Neural progenitor cell (in vitro differentiated cells): ENCODE data around the gene PIK3R6. TPM values are rescaled to one million over a fixed set of nuclear protein-coding genes. Genes with fewer than 3 reads are reported as not detected.

Experiments
- DNase-seq: peaks from one replicate; pipeline ENCODE4 v3.0.0-alpha.2; 2016; ENCODE audit warnings: low spot score
- H2AFZ ChIP-seq: fragments of 200-600 bp; sonication (generic); replicated peaks from 2 replicates; pipeline ENCODE4 v1.6.1; 2016; ENCODE audit warnings: antibody characterized with exemption
- H3F3A ChIP-seq: fragments of 200-600 bp; sonication (generic); 2 replicates; pipeline ENCODE4 v1.6.1; 2016; ENCODE audit warnings: antibody characterized with exemption, low read depth
- H3K27ac ChIP-seq: fragments of 200-600 bp; sonication (generic); 2 replicates; pipeline ENCODE4 v1.5.1; 2016; ENCODE audit warnings: mild to moderate bottlenecking
- H3K27me3 ChIP-seq: fragments of 200-600 bp; sonication (generic); 2 replicates; pipeline ENCODE4 v1.6.1; 2016; ENCODE audit warnings: mild to moderate bottlenecking, moderate library complexity
- H3K36me3 ChIP-seq: fragments of 200-600 bp; sonication (generic); 2 replicates; pipeline ENCODE4 v1.5.1; 2016
- H3K4me1 ChIP-seq: fragments of 200-600 bp; sonication (generic); 2 replicates; pipeline ENCODE4 v1.6.1; 2016; ENCODE audit warnings: mixed run types
- H3K4me2 ChIP-seq: fragments of 200-600 bp; sonication (generic); 2 replicates; pipeline ENCODE4 v1.6.1; 2016
- H3K4me3 ChIP-seq: fragments of 200-600 bp; sonication (generic); 2 replicates; pipeline ENCODE4 v1.5.1; 2016
- H3K79me2 ChIP-seq: fragments of 200-600 bp; sonication (generic); 2 replicates; pipeline ENCODE4 v1.6.1; 2016; ENCODE audit warnings: low read depth
- H3K9ac ChIP-seq: fragments of 200-600 bp; sonication (generic); 2 replicates; pipeline ENCODE4 v1.6.1; 2016
- H3K9me3 ChIP-seq: fragments of 200-600 bp; sonication (generic); 2 replicates; pipeline ENCODE4 v1.5.1; 2016; ENCODE audit warnings: low read depth
- H4K20me1 ChIP-seq: fragments of 200-600 bp; sonication (generic); 2 replicates; pipeline ENCODE4 v1.6.1; 2016; ENCODE audit warnings: low read depth
- H3K27ac Mint-ChIP-seq: 3 replicates; pipeline ENCODE4 v1.8.0; 2021; ENCODE audit warnings: mixed read lengths
- H3K27me3 Mint-ChIP-seq: 2 replicates; pipeline ENCODE4 v1.8.0; 2022; ENCODE audit warnings: low read depth, mild to moderate bottlenecking, inconsistent platforms, moderate library complexity, mixed read lengths; ENCODE audit not compliant: insufficient read depth
- H3K36me3 Mint-ChIP-seq: 3 replicates; pipeline ENCODE4 v1.8.0; 2021; ENCODE audit warnings: mixed read lengths
- H3K4me1 Mint-ChIP-seq: 3 replicates; pipeline ENCODE4 v1.8.0; 2021; ENCODE audit warnings: mixed read lengths
- H3K4me3 Mint-ChIP-seq: 3 replicates; pipeline ENCODE4 v1.8.0; 2021; ENCODE audit warnings: mild to moderate bottlenecking, moderate library complexity, mixed read lengths
- H3K9me3 Mint-ChIP-seq: 3 replicates; pipeline ENCODE4 v1.8.0; 2020; ENCODE audit warnings: mixed read lengths
- EZH2 ChIP-seq: fragments of 200-600 bp; sonication (generic); IDR thresholded peaks from 2 replicates; pipeline ENCODE4 v1.6.1; 2017; ENCODE audit warnings: antibody characterized with exemption, mild to moderate bottlenecking, moderate library complexity
- EZH2phosphoT487 ChIP-seq: fragments of 200-600 bp; sonication (generic); IDR thresholded peaks from 2 replicates; pipeline ENCODE4 v1.6.1; 2017; ENCODE audit warnings: antibody characterized with exemption
- total RNA-seq: library from RNA; depleted of rRNA; stranded (reverse); fragments of >200 nt; gene quantifications from 2 replicates; pipeline ENCODE4 v1.2.3, GENCODE V29; 2015; ENCODE audit warnings: low replicate concordance
- TF ChIP-seq, protein P1 (sequence below): fragments of 200-600 bp; sonication (generic); IDR thresholded peaks from 2 replicates; pipeline ENCODE4 v1.5.1; 2017; ENCODE audit warnings: antibody characterized with exemption, mild to moderate bottlenecking

Gene PIK3R6
- total RNA-seq, 1 donor from 2014 or later, result not detected

DNA sequence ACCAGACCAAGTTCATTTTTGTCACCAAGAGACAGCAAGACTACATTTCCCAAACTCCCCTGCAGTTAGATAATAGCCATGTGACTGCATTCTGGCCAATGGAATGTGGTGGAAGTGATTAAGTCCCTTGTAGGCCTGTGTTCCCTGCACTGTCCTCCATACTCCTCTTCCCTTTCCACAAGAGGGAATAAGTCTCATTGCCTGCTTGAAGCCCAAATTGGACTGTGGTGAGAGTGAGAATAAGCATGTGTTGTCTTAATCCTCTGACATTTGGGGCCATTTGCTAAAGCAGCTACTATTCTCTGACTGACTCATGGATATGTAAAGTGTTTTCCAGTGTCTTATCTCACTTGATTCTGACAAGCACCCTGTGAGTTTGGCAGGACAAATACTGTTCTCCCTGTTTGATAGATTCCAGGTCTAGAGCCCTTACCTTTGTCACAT, 20.7 kb downstream of the PIK3R6 start:
- Histone ChIP-seq H3K9ac (no peak overlapping the region), H3K9me3 (no peaks in the 10 kb centered on the region), H3K36me3 (no peaks in the 10 kb centered on the region), H3K27ac (no peak overlapping the region), H3K4me1 (no peaks in the 10 kb centered on the region), H3F3A (no peaks in the 10 kb centered on the region), H3K27me3 (no peaks in the 10 kb centered on the region), H3K4me3 (no peak overlapping the region), H4K20me1 (no peaks in the 10 kb centered on the region), H3K4me2 (no peak overlapping the region), H2AFZ (peak overlapping the region; percentile 92), H3K79me2 (no peaks in the 10 kb centered on the region)
- H3K27me3 Mint-ChIP-seq, result peaks cover 2% of the 10 kb centered on the region
- no peaks in the 10 kb centered on the region for H3K36me3 Mint-ChIP-seq
- no peak for TF ChIP-seq EZH2
- no peak for TF ChIP-seq EZH2phosphoT487
- TF ChIP-seq, protein P1, sequence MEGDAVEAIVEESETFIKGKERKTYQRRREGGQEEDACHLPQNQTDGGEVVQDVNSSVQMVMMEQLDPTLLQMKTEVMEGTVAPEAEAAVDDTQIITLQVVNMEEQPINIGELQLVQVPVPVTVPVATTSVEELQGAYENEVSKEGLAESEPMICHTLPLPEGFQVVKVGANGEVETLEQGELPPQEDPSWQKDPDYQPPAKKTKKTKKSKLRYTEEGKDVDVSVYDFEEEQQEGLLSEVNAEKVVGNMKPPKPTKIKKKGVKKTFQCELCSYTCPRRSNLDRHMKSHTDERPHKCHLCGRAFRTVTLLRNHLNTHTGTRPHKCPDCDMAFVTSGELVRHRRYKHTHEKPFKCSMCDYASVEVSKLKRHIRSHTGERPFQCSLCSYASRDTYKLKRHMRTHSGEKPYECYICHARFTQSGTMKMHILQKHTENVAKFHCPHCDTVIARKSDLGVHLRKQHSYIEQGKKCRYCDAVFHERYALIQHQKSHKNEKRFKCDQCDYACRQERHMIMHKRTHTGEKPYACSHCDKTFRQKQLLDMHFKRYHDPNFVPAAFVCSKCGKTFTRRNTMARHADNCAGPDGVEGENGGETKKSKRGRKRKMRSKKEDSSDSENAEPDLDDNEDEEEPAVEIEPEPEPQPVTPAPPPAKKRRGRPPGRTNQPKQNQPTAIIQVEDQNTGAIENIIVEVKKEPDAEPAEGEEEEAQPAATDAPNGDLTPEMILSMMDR, result no peak
- peak; percentile 55 for DNase-seq
- no peaks in the 10 kb centered on the region for H3K9me3 Mint-ChIP-seq
- H3K27ac Mint-ChIP-seq, result no peak overlapping the region
- H3K4me1 Mint-ChIP-seq, result peaks cover 3% of the 10 kb centered on the region
- no peak overlapping the region for H3K4me3 Mint-ChIP-seq

DNA sequence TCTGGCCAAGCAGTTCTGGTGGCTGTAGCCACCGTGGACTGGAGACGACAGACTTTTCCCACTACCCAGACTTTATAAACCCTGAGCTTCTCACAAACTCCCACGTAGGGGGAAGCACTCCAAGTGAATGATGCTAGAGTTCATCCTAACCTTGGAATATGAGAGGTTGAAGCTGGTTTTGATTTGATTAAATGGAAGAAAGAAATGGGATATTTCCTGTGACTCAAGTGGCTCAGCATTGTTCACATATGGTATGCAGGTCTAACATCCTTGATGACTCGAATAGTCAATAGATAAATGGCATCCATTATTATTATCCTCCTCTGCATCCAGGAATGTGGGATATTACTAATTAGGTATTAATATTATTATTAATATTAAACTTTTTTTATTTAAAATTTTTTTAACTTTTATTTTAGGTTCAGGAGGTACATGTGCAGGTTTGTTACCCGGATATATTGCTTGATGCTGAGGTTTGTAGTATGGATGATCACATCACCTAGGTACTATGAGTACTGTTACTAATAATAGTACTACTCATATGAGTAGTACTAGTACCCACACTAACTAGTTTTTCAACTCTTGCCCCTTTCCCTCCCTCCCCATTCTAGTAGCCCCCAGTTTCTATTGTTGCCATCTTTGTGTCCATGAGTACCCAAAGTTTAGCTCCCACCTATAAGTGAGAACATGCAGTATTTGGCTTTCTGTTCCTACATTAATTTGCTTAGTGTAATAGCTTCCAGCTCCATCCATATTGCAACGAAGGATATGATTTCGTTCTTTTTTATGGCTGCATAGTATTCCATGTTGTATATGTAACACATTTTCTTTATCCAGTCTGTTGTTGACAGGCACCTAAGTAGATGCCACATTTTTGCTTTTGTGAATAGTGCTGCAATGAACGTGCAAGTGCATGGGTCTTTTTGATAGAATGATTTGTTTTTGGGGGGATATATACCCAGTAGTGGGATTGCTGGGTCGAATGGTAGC, 22.9 kb downstream of the PIK3R6 start:
- TF ChIP-seq EZH2phosphoT487 (no peak), EZH2 (no peak)
- TF ChIP-seq, protein P1, result no peak
- Mint-ChIP-seq H3K4me1 (peaks cover 3% of the 10 kb centered on the region), H3K36me3 (no peaks in the 10 kb centered on the region), H3K27me3 (peaks cover 2% of the 10 kb centered on the region), H3K9me3 (peaks cover 2% of the 10 kb centered on the region), H3K27ac (no peak overlapping the region), H3K4me3 (no peak overlapping the region)
- no peaks in the 10 kb centered on the region for H3K36me3 ChIP-seq
- H4K20me1 ChIP-seq, result no peaks in the 10 kb centered on the region
- H3K27me3 ChIP-seq, result no peaks in the 10 kb centered on the region
- H2AFZ ChIP-seq, result no peak overlapping the region
- no peaks in the 10 kb centered on the region for H3K79me2 ChIP-seq
- no peak for DNase-seq
- H3K4me2 ChIP-seq, result no peak overlapping the region
- no peak overlapping the region for H3K9ac ChIP-seq
- H3K4me3 ChIP-seq, result no peak overlapping the region
- H3F3A ChIP-seq, result no peaks in the 10 kb centered on the region
- H3K4me1 ChIP-seq, result no peaks in the 10 kb centered on the region
- H3K9me3 ChIP-seq, result no peaks in the 10 kb centered on the region
- H3K27ac ChIP-seq, result no peak overlapping the region

DNA sequence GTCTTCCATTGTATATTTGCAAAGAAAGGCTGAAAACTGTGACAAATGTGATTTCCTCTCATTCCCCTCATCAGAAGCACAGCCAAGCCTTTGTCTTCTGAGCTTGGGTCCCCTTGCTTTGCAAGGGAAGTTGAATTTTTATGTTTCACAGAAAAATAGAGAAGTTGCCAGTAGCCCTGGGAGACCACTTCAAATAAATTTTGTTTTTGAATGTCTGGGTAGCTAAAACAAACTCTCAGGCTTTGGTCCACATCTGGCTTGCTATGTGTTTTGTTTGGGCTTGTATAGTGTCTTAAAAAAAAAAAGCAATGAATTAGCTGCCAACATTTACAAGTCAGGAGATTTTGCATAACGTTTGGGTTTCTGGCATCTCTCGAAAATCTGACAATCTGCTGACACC, 24.1 kb downstream of the PIK3R6 start:
- DNase-seq, result no peak
- Mint-ChIP-seq H3K4me3 (no peak overlapping the region), H3K9me3 (peaks cover 2% of the 10 kb centered on the region), H3K36me3 (no peaks in the 10 kb centered on the region), H3K27me3 (peaks cover 2% of the 10 kb centered on the region), H3K27ac (no peak overlapping the region), H3K4me1 (peaks cover 3% of the 10 kb centered on the region)
- no peaks in the 10 kb centered on the region for H3F3A ChIP-seq
- no peak overlapping the region for H3K27ac ChIP-seq
- H3K27me3 ChIP-seq, result no peaks in the 10 kb centered on the region
- no peaks in the 10 kb centered on the region for H3K36me3 ChIP-seq
- no peak overlapping the region for H3K9ac ChIP-seq
- no peak overlapping the region for H3K4me3 ChIP-seq
- H3K9me3 ChIP-seq, result no peaks in the 10 kb centered on the region
- no peak overlapping the region for H2AFZ ChIP-seq
- H3K79me2 ChIP-seq, result no peaks in the 10 kb centered on the region
- TF ChIP-seq EZH2 (no peak), EZH2phosphoT487 (no peak)
- TF ChIP-seq, protein P1, result no peak
- H3K4me1 ChIP-seq, result no peaks in the 10 kb centered on the region
- no peak overlapping the region for H3K4me2 ChIP-seq
- H4K20me1 ChIP-seq, result no peaks in the 10 kb centered on the region
